ENCODE measurements around the gene MYO1A. TPM values are rescaled to one million over a fixed set of nuclear protein-coding genes. Genes with fewer than 3 reads are reported as not detected.
"Not testable (repeated sequence)": the region's sequence is repeated elsewhere in the genome, so short reads cannot be mapped to it uniquely, and the experiment has no call there.

The MYO1A gene
- total RNA-seq, 1 experiment from 2014 or later, result 9.3 TPM

DNA sequence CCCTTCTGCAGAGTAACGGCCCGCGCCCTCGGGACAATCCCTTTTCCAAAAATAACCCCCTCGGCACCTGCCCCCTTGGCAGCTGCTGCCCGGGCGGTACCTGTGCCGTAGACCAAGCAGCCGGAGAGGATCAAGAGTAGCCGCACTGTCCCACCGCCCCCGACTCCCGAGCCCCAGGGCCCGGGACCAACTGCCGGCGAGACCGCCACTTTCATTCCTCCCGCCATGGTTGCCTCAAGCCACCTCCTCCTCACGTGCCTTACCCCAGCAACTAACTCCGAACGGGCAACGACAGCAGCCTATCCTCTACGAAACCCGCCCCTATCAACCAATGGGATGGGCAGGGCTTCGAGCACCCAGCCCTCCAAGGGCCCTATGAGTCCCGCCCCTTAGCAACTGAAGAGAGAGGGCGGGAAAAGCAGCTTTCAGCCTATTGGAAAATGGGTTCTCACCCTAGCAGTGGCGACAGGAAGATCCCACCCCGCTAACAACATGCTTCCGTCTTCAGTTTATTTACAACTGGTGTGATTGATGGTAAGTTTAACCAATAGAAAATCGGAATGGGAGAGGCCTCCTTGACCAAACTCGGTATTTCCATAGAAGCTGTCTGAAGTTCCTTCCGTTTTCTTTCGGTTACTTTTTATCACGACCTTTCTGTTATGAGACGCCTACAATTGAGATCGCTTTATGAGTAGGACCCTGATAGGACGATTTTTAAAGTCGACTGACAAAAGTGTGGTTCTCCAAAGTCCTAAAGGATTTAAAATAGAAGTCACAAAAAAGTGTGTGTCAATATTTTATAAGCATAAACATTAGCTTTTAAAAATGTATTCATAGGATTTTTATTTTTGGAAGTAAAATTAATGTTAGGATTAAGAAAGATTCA, 28.8 kb upstream of the MYO1A start, which contains the start of gene NEMP1:
TSS of gene NEMP1 (minus strand) at position 273 of the 886 bp plus-strand sequence. CDS start at position 227, 46 bp downstream.
- Mint-ChIP-seq H3K27ac (ENCODE audit: unreplicated experiment) (peak within 1 kb of the TSS; percentile 92), H3K4me3 (ENCODE audit: unreplicated experiment) (peak within 1 kb of the TSS; percentile 98), H3K9me3 (ENCODE audit: unreplicated experiment) (no peaks in the 10 kb centered on the region), H3K4me1 (ENCODE audit: low read depth, unreplicated experiment) (no peaks in the 10 kb centered on the region), H3K27me3 (ENCODE audit: insufficient read depth, unreplicated experiment) (no peaks in the 10 kb centered on the region), H3K36me3 (ENCODE audit: insufficient read depth, unreplicated experiment) (peaks cover 14% of the 10 kb centered on the region)
- H3K9me3 ChIP-seq, result no peaks in the 10 kb centered on the region
- no peaks in the 10 kb centered on the region; the same call in 1 of the 2 replicates for H3K36me3 ChIP-seq (ENCODE audit: control insufficient read depth, insufficient read depth, low read length)
- 0 out of 2 replicates have a peak, but pooled peaks cover 4% of the 10 kb centered on the region for H3K4me1 ChIP-seq
- CTCF ChIA-PET, result interaction anchor here (0.7 to 2.2 kb wide), 14 partner anchors 9 to 442 kb away, joined by 3 to 33 read pairs (median 4); partner anchors contain the start of genes LRP1, NAB2, SHMT2 and STAT6
- POLR2A ChIA-PET, result interaction anchor here (0.6 to 2.4 kb wide), 10 partner anchors 9 to 151 kb away, joined by 3 to 40 read pairs (median 6); partner anchors contain the start of genes LRP1, LRP1-AS, NAB2 and SHMT2
- BruUV-seq (replicated peaks), result no TSS peak
- no peaks in the 10 kb centered on the region for H3K27me3 ChIP-seq (replicated peaks; ENCODE audit: control insufficient read depth, insufficient read depth, low read length)
- DNase-seq, result peak; percentile 97 to 99
- peak within 1 kb of the TSS; percentile 75 for H3K4me3 ChIP-seq (ENCODE audit: low read depth, low read length)
- TF ChIP-seq, protein P1, sequence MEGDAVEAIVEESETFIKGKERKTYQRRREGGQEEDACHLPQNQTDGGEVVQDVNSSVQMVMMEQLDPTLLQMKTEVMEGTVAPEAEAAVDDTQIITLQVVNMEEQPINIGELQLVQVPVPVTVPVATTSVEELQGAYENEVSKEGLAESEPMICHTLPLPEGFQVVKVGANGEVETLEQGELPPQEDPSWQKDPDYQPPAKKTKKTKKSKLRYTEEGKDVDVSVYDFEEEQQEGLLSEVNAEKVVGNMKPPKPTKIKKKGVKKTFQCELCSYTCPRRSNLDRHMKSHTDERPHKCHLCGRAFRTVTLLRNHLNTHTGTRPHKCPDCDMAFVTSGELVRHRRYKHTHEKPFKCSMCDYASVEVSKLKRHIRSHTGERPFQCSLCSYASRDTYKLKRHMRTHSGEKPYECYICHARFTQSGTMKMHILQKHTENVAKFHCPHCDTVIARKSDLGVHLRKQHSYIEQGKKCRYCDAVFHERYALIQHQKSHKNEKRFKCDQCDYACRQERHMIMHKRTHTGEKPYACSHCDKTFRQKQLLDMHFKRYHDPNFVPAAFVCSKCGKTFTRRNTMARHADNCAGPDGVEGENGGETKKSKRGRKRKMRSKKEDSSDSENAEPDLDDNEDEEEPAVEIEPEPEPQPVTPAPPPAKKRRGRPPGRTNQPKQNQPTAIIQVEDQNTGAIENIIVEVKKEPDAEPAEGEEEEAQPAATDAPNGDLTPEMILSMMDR (IDR thresholded peaks at IDR 0.05; ENCODE audit: insufficient read depth in 1 of 2, low read depth in 1 of 2, low read length in 1 of 2, severe bottlenecking in 1 of 2, unreplicated experiment in 1 of 2), result no peak
- intact Hi-C loops (cut with micrococcal nuclease; ENCODE audit: unreplicated experiment), result loop anchor here (1.0 kb wide), 1 partner anchor 10 kb away; no protein-coding TSS in a partner anchor

DNA sequence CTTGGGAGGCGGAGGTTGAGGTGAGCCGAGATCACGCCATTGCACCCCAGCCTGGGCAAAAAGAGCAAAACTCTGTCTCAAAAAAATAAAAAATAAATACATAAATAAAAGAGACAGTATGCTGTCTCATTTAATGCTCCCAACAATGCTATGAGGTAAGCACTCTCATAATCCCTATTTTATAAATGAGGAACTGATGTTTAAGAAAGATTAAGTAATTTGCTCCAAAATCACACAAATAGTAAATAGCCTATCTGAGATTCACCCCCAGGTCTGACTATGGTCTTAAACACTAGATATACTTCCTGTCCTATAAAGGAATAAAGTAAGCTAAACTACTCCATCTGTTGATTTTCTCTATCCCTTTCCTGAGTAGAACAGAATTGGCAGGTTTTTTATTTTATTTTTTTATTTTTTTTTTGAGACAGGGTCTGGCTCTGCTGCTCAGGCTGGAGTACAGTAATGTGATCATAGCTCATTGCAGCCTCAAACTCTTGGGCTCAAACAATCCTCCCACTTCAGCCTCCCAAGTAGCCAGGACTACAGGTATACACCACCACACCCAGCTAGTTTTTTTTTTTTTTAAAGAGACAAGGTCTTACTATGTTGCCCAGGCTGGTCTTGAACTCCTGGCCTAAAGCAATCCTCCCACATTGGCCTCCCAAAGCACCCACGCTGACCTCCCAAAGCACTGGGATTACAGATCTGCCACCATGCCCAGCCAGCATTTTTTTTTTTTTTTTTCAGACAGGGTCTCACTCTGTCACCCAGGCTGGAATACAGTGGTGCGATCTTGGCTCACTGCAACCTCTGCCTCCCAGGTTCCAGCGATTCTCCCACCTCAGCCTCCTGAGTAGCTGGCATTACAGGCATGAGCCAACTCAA, 23.9 kb upstream of the MYO1A start:
- H3K9me3 ChIP-seq; BruUV-seq (replicated peaks); H3K27me3 ChIP-seq (replicated peaks; ENCODE audit: control insufficient read depth, insufficient read depth, low read length); H3K4me1 ChIP-seq; H3K27me3 Mint-ChIP-seq (ENCODE audit: insufficient read depth, unreplicated experiment); H3K4me3 ChIP-seq (ENCODE audit: low read depth, low read length); CTCF ChIA-PET; H3K36me3 ChIP-seq (ENCODE audit: control insufficient read depth, insufficient read depth, low read length); H3K4me1 Mint-ChIP-seq (ENCODE audit: low read depth, unreplicated experiment); DNase-seq; H3K27ac Mint-ChIP-seq (ENCODE audit: unreplicated experiment); intact Hi-C loops (cut with micrococcal nuclease; ENCODE audit: unreplicated experiment); H3K9me3 Mint-ChIP-seq (ENCODE audit: unreplicated experiment); H3K4me3 Mint-ChIP-seq (ENCODE audit: unreplicated experiment): not testable (repeated sequence)
- POLR2A ChIA-PET, result interaction anchor here (0.6 kb wide), 1 partner anchor 156 kb away, joined by 3 read pairs; the partner anchor contains the start of gene SHMT2
- H3K36me3 Mint-ChIP-seq (ENCODE audit: insufficient read depth, unreplicated experiment), result peaks cover 51% of the 10 kb centered on the region

DNA sequence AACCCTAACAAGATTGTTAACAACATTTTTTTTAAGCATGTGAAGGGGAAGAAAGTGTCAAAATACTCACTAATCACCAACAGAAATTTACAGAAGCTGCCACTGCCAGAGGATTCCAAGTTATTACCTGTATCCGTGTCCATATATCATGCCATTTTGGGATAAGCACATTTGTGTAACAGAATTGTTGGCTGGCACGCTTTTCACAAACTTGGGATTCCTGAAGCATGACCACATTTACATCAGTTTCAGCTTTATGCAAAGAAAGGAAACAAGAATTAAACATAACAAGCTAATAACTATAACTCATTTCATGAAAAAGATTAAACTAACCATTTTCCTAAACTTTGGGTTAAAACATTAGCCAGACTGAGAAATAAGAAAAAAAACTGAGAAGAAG, 22.7 kb upstream of the MYO1A start:
- no peaks in the 10 kb centered on the region for H3K9me3 Mint-ChIP-seq (ENCODE audit: unreplicated experiment)
- Histone ChIP-seq H3K27me3 (replicated peaks; ENCODE audit: control insufficient read depth, insufficient read depth, low read length) (no peaks in the 10 kb centered on the region), H3K36me3 (ENCODE audit: control insufficient read depth, insufficient read depth, low read length) (no peaks in the 10 kb centered on the region; the same call in 1 of the 2 replicates), H3K4me3 (ENCODE audit: low read depth, low read length) (no peak overlapping the region), H3K4me1 (no peaks in the 10 kb centered on the region), H3K9me3 (no peaks in the 10 kb centered on the region)
- H3K36me3 Mint-ChIP-seq (ENCODE audit: insufficient read depth, unreplicated experiment), result peaks cover 54% of the 10 kb centered on the region
- DNase-seq, result no peak
- H3K27me3 Mint-ChIP-seq (ENCODE audit: insufficient read depth, unreplicated experiment), result no peaks in the 10 kb centered on the region
- TF ChIP-seq, protein P1 (IDR thresholded peaks at IDR 0.05; ENCODE audit: insufficient read depth in 1 of 2, low read depth in 1 of 2, low read length in 1 of 2, severe bottlenecking in 1 of 2, unreplicated experiment in 1 of 2), result no peak
- H3K27ac Mint-ChIP-seq (ENCODE audit: unreplicated experiment), result no peak overlapping the region
- ChIA-PET CTCF (interaction anchor here (0.6 to 4.6 kb wide), 2 partner anchors 29 to 39 kb away, joined by 3 to 195 read pairs; partner anchors contain the start of gene STAT6), POLR2A (no interaction called here)
- no peak overlapping the region for H3K4me3 Mint-ChIP-seq (ENCODE audit: unreplicated experiment)
- intact Hi-C loops (cut with micrococcal nuclease; ENCODE audit: unreplicated experiment), result no loop called here
- no peaks in the 10 kb centered on the region for H3K4me1 Mint-ChIP-seq (ENCODE audit: low read depth, unreplicated experiment)
- no TSS peak for BruUV-seq (replicated peaks)

Measured in Caco-2 (cell line).